Suprapubic skin (tissue), 4 donors: ENCODE measurements around the gene RASSF7.

Experiments
- CTCF ChIP-seq, 2 donors: fragments of 200-600 bp in 1 of 2; fragments of 450-650 bp in 1 of 2; sonication (generic) in 1 of 2; IDR thresholded peaks; one replicate each; pipeline ENCODE4 v1.5.1; 2016 to 2019; ENCODE audit warnings: antibody characterized with exemption in 2 of 2, mild to moderate bottlenecking in 1 of 2, moderate library complexity in 1 of 2
- EP300 ChIP-seq: sonication (generic); formaldehyde crosslinking; IDR thresholded peaks from one replicate; pipeline ENCODE4 v1.6.1; 2017; ENCODE audit warnings: antibody characterized with exemption
- POLR2A ChIP-seq, 2 donors: fragments of 450-650 bp; IDR thresholded peaks; one replicate each; pipeline ENCODE4 v1.6.1; 2017; ENCODE audit warnings: antibody characterized with exemption in 2 of 2, mild to moderate bottlenecking in 2 of 2, moderate library complexity in 2 of 2
- POLR2AphosphoS5 ChIP-seq, 3 donors: sonication (generic); formaldehyde crosslinking; IDR thresholded peaks; one replicate each; pipeline ENCODE4 v1.6.1; 2017; ENCODE audit warnings: antibody characterized with exemption in 3 of 3

- TF ChIP-seq EP300 (no peak), CTCF (IDR thresholded peaks at IDR 0.05) (no peak), POLR2A (IDR thresholded peaks at IDR 0.05) (no peak), POLR2AphosphoS5 (IDR thresholded peaks at IDR 0.05) (no peak)
These were observed 11.8 kb upstream of the RASSF7 start for GRCh38 chr11:548700-549603.
